IMR-90 (cell line): ENCODE results near the gene VPS35L. TPM values are rescaled to one million over a fixed set of nuclear protein-coding genes. Genes with fewer than 3 reads are reported as not detected.

ENCODE experiments used
- ATAC-seq: fragments of 200-7000 bp; cut with Tn5 transposase; 2 replicates; pipeline ENCODE4 v1.9.1; 2020; ENCODE audit warnings: low read depth, mild to moderate bottlenecking, moderate library complexity
- BruUV-seq: library from RNA; stranded (reverse); fragments of 400-500 nt; replicated peaks from 2 replicates; lab custom pipeline; 2021; lab: Mats Ljungman, UMichigan
- CTCF ChIA-PET: fragments of 300-600 bp; formaldehyde crosslinking; extraction: SDS; loops from one replicate; lab custom pipeline; 2021; ENCODE audit warnings: antibody characterized with exemption; lab: Yijun Ruan, JAX
- POLR2A ChIA-PET: fragments of 300-600 bp; sonication (Branson Sonifier 250); formaldehyde crosslinking; loops from one replicate; lab custom pipeline; 2022; ENCODE audit warnings: antibody characterized with exemption; ENCODE audit not compliant: unreplicated experiment; lab: Charles Lee
- DNase-seq: peaks from one replicate; pipeline ENCODE4 v3.0.0; 2013
- H2AFZ ChIP-seq: replicated peaks from 2 replicates; pipeline ENCODE3; 2013; ENCODE audit warnings: low read length, mild to moderate bottlenecking; ENCODE audit not compliant: poor library complexity
- H2AK5ac ChIP-seq: 2 replicates; pipeline ENCODE4 v1.6.1; 2013; ENCODE audit warnings: low read depth, low read length, inconsistent platforms
- H2AK9ac ChIP-seq: replicated peaks from 2 replicates; pipeline ENCODE3; 2013; ENCODE audit warnings: mild to moderate bottlenecking, low read depth, low read length, moderate library complexity; ENCODE audit not compliant: poor library complexity
- H2BK120ac ChIP-seq: 2 replicates; pipeline ENCODE4 v1.6.1; 2013; ENCODE audit warnings: low read depth, low read length, inconsistent platforms
- H2BK15ac ChIP-seq: 3 replicates; pipeline ENCODE4 v1.6.1; 2013; ENCODE audit warnings: low read depth, low read length, inconsistent platforms
- H2BK20ac ChIP-seq: 2 replicates; pipeline ENCODE4 v1.6.1; 2013; ENCODE audit warnings: low read depth, mild to moderate bottlenecking, inconsistent platforms, low read length, moderate library complexity
- H2BK5ac ChIP-seq: 2 replicates; pipeline ENCODE4 v1.6.1; 2013; ENCODE audit warnings: mild to moderate bottlenecking, low read depth, low read length, inconsistent platforms; ENCODE audit not compliant: poor library complexity, severe bottlenecking
- H3K14ac ChIP-seq: replicated peaks from 2 replicates; pipeline ENCODE4 v1.6.1; 2013; ENCODE audit warnings: low read depth, low read length, inconsistent platforms
- H3K18ac ChIP-seq: 2 replicates; pipeline ENCODE4 v1.6.1; 2013; ENCODE audit warnings: low read depth, low read length, control low read depth
- H3K23ac ChIP-seq: 2 replicates; pipeline ENCODE4 v1.6.1; 2013; ENCODE audit warnings: low read depth, low read length, inconsistent platforms
- H3K27ac ChIP-seq: 2 replicates; pipeline ENCODE4 v1.5.1; 2013; ENCODE audit warnings: mild to moderate bottlenecking, control low read depth, low read length; ENCODE audit not compliant: insufficient read depth
- H3K27me3 ChIP-seq: 2 replicates; pipeline ENCODE4 v1.6.1; 2013; ENCODE audit warnings: low read length; ENCODE audit not compliant: control insufficient read depth, insufficient read depth
- H3K36me3 ChIP-seq: 2 replicates; pipeline ENCODE4 v1.6.1; 2013; ENCODE audit warnings: low read length, mixed read lengths; ENCODE audit not compliant: control insufficient read depth, insufficient read depth
- H3K4ac ChIP-seq: 2 replicates; pipeline ENCODE4 v1.6.1; 2013; ENCODE audit warnings: low read depth, low read length, inconsistent platforms
- H3K4me1 ChIP-seq: 2 replicates; pipeline ENCODE4 v1.6.1; 2013; ENCODE audit warnings: low read length, mixed read lengths; ENCODE audit not compliant: control insufficient read depth, insufficient read depth
- H3K4me2 ChIP-seq: 2 replicates; pipeline ENCODE4 v1.6.1; 2013; ENCODE audit warnings: low read depth, mild to moderate bottlenecking, control low read depth, low read length, moderate library complexity
- H3K4me3 ChIP-seq: 2 replicates; pipeline ENCODE4 v1.5.1; 2013; ENCODE audit warnings: low read depth, mild to moderate bottlenecking, control low read depth, low read length, moderate library complexity; ENCODE audit not compliant: insufficient read depth
- H3K56ac ChIP-seq: 2 replicates; pipeline ENCODE4 v1.6.1; 2013; ENCODE audit warnings: low read length, inconsistent platforms; ENCODE audit not compliant: insufficient read depth; ENCODE audit errors: extremely low read depth
- H3K79me1 ChIP-seq, 2 experiments: 2 replicates each; pipeline ENCODE4 v1.6.1; 2013; ENCODE audit warnings: low read length in 2 of 2, inconsistent platforms in 1 of 2, low read depth in 1 of 2
- H3K9ac ChIP-seq: 2 replicates; pipeline ENCODE4 v1.6.1; 2013; ENCODE audit warnings: low read depth, low read length, control low read depth
- H3K9me1 ChIP-seq: 2 replicates; pipeline ENCODE4 v1.6.1; 2013; ENCODE audit warnings: low read length, inconsistent platforms; ENCODE audit not compliant: insufficient read depth
- H3K9me3 ChIP-seq: 2 replicates; pipeline ENCODE4 v1.6.1; 2013; ENCODE audit warnings: low read length; ENCODE audit not compliant: control insufficient read depth, insufficient read depth
- H4K20me1 ChIP-seq: 2 replicates; pipeline ENCODE4 v1.6.1; 2013; ENCODE audit warnings: low read length, inconsistent platforms; ENCODE audit not compliant: insufficient read depth
- H4K5ac ChIP-seq: 2 replicates; pipeline ENCODE4 v1.6.1; 2013; ENCODE audit warnings: mild to moderate bottlenecking, low read depth, low read length, control low read depth
- H4K8ac ChIP-seq, 2 experiments: 2 replicates each; pipeline ENCODE4 v1.6.1; 2013; ENCODE audit warnings: low read depth in 2 of 2, low read length in 2 of 2, control low read depth in 1 of 2, inconsistent platforms in 1 of 2
- H4K91ac ChIP-seq: 2 replicates; pipeline ENCODE4 v1.6.1; 2013; ENCODE audit warnings: low read depth, low read length, inconsistent platforms; ENCODE audit not compliant: insufficient read depth
- BHLHE40 ChIP-seq: fragments of 150-350 bp; IDR thresholded peaks from 2 replicates; pipeline ENCODE4 v1.6.1; 2016; ENCODE audit warnings: mild to moderate bottlenecking, low read depth, low read length
- ELK1 ChIP-seq: fragments of 150-350 bp; IDR thresholded peaks from 2 replicates; pipeline ENCODE4 v1.6.1; 2016; ENCODE audit warnings: low read depth, mild to moderate bottlenecking, low read length, moderate library complexity, borderline replicate concordance
- FOS ChIP-seq: fragments of 150-350 bp; IDR thresholded peaks from 2 replicates; pipeline ENCODE4 v1.6.1; 2016; ENCODE audit warnings: low read depth, low read length
- MAFK ChIP-seq: IDR thresholded peaks from 2 replicates; pipeline ENCODE4 v1.6.1; 2012; ENCODE audit warnings: low read depth, low read length, improper control_type of control experiment
- MAZ ChIP-seq: IDR thresholded peaks from 2 replicates; pipeline ENCODE4 v1.6.1; 2012; ENCODE audit warnings: low read depth, mild to moderate bottlenecking, low read length, improper control_type of control experiment, moderate library complexity, borderline replicate concordance
- MXI1 ChIP-seq: IDR thresholded peaks from 2 replicates; pipeline ENCODE4 v1.6.1; 2012; ENCODE audit warnings: low read depth, mild to moderate bottlenecking, low read length, moderate library complexity, borderline replicate concordance
- NFE2L2 ChIP-seq: fragments of 150-350 bp; IDR thresholded peaks from 2 replicates; pipeline ENCODE4 v1.6.1; 2016; ENCODE audit warnings: low read depth, mild to moderate bottlenecking, low read length
- POLR2A ChIP-seq: IDR thresholded peaks from 2 replicates; pipeline ENCODE4 v1.6.1; 2012; ENCODE audit warnings: mild to moderate bottlenecking, low read depth, low read length
- RAD21 ChIP-seq: IDR thresholded peaks from 2 replicates; pipeline ENCODE4 v1.6.1; 2012; ENCODE audit warnings: low read length, improper control_type of control experiment
- RFX5 ChIP-seq: IDR thresholded peaks from 2 replicates; pipeline ENCODE4 v1.8.0; 2012; ENCODE audit warnings: low read depth, mild to moderate bottlenecking, low read length, moderate library complexity
- USF2 ChIP-seq: fragments of 150-350 bp; IDR thresholded peaks from 2 replicates; pipeline ENCODE4 v1.6.1; 2017; ENCODE audit warnings: mild to moderate bottlenecking, antibody characterized with exemption, low read length, low read depth
- WGBS, 2 experiments: methylation state at CpG; one replicate each; pipeline versions ENCODE4 v1.1.5 to v1.1.7; 2013; ENCODE audit warnings: missing lambda C conversion rate in 2 of 2; ENCODE audit not compliant: insufficient read length in 1 of 2; ENCODE audit errors: extremely low coverage in 2 of 2; 5-methylcytosine and 5-hydroxymethylcytosine counted together
- dilution Hi-C: fragments of 300-500 bp; cut with HindIII; formaldehyde crosslinking; loops from one replicate; pipeline ENCODE4 v1.14.3; 2018; ENCODE audit warnings: low sequenced_read_pairs; ENCODE audit not compliant: unreplicated experiment
- in situ Hi-C: fragments of 300-500 bp; cut with MboI; formaldehyde crosslinking; loops from 3 replicates; pipeline ENCODE4 v1.14.3; 2019; ENCODE audit warnings: low sequenced_read_pairs, inconsistent platforms, mixed read lengths
- intact Hi-C: fragments of 100-400 bp; cut with micrococcal nuclease; formaldehyde crosslinking; loops from 2 replicates; pipeline ENCODE4 v1.10.0; 2022
- polyA plus RNA-seq, 3 experiments: library from polyadenylated mRNA; depleted of rRNA; stranded (reverse); fragments of >200 nt; gene quantifications; 2 replicates each; pipeline ENCODE4 v1.2.3, GENCODE V29; 2012; ENCODE audit warnings: low replicate concordance in 1 of 3
- total RNA-seq: library from RNA; depleted of rRNA; stranded (reverse); fragments of >200 nt; gene quantifications from 2 replicates; pipeline ENCODE4 v1.2.3, GENCODE V29; 2012

Gene VPS35L
- total and polyA plus RNA-seq, 2 of the 4 experiments (the other 2 are of a cell fraction), result 28.0 to 40.1 TPM

GRCh38 chr16:19683453-19684236 is 128.1 kb downstream of the VPS35L start:
- H2AK5ac ChIP-seq, result no peak overlapping the region
- H3K14ac ChIP-seq, result no peak overlapping the region
- H3K18ac ChIP-seq, result no peak overlapping the region
- no peaks in the 10 kb centered on the region for H3K4me1 ChIP-seq
- H2AK9ac ChIP-seq, result no peak overlapping the region
- H3K9me1 ChIP-seq, result no peaks in the 10 kb centered on the region; the same call in 1 of the 2 replicates
- H3K56ac ChIP-seq, result no peak overlapping the region
- in situ Hi-C loops (no loop called here), dilution Hi-C loops (no loop called here), intact Hi-C loops (no loop called here)
- H2BK120ac ChIP-seq, result no peak overlapping the region
- no peak overlapping the region for H2AFZ ChIP-seq
- H3K9me3 ChIP-seq, result peaks cover 2% of the 10 kb centered on the region
- ChIA-PET POLR2A (no interaction called here), CTCF (no interaction called here)
- H3K4ac ChIP-seq, result no peak overlapping the region
- TF ChIP-seq RFX5 (no peak), RAD21 (no peak), POLR2A (no peak), MAFK (no peak), NFE2L2 (no peak), ELK1 (no peak), BHLHE40 (no peak), FOS (no peak), MAZ (no peak), USF2 (no peak), MXI1 (no peak)
- H3K9ac ChIP-seq, result no peak overlapping the region
- no peak overlapping the region for H4K91ac ChIP-seq
- 100% methylated on average over 1 of the region's 6 CpGs; no CpG with 5 or more reads in 1 of the 2 experiments for WGBS, 2 experiments
- no peak for ATAC-seq
- H3K79me1 ChIP-seq, result peaks cover 0 to 3% of the 10 kb centered on the region in 2 experiments; a peak in 2 of 4 replicates
- DNase-seq, result no peak
- no peak overlapping the region for H2BK15ac ChIP-seq
- H3K36me3 ChIP-seq, result peaks cover 44% of the 10 kb centered on the region
- no peak overlapping the region for H2BK5ac ChIP-seq
- H3K4me3 ChIP-seq, result no peak overlapping the region
- no peak overlapping the region for H3K27ac ChIP-seq
- no peak overlapping the region for H4K5ac ChIP-seq
- H2BK20ac ChIP-seq, result no peak overlapping the region
- no peaks in the 10 kb centered on the region for H3K27me3 ChIP-seq
- H3K4me2 ChIP-seq, result no peak overlapping the region
- H4K20me1 ChIP-seq, result no peaks in the 10 kb centered on the region
- no TSS peak for BruUV-seq
- no peak overlapping the region for H4K8ac ChIP-seq
- H3K23ac ChIP-seq, result no peak overlapping the region
